HepG2 (cell line): ENCODE measurements around the gene TJP1. TPM values are rescaled to one million over a fixed set of nuclear protein-coding genes. Genes with fewer than 3 reads are reported as not detected.

Source experiments
- ATF1 ChIP-seq: IDR thresholded peaks from 2 replicates; pipeline ENCODE4 v1.6.1; 2016; ENCODE audit warnings: mild to moderate bottlenecking, control low read depth
- BORCS8-MEF2B ChIP-seq: sonication (generic); formaldehyde crosslinking; IDR thresholded peaks from 2 replicates; pipeline ENCODE4 v1.8.0; 2022; ENCODE audit warnings: mild to moderate bottlenecking, missing genetic modification reagents
- EZH2 ChIP-seq: conservative IDR thresholded peaks from 2 replicates; pipeline ENCODE4 v1.6.1; 2012; ENCODE audit warnings: mild to moderate bottlenecking, low read depth, low read length, moderate library complexity
- FOXP1 ChIP-seq, 2 experiments: fragments of 450-650 bp in 1 of 2; IDR thresholded peaks; 2 replicates each; pipeline ENCODE4 v1.6.1; 2017 to 2018; ENCODE audit warnings: antibody characterized with exemption in 1 of 2
- HIC2 ChIP-seq: sonication (generic); formaldehyde crosslinking; IDR thresholded peaks from 2 replicates; pipeline ENCODE4 v1.9.0; 2022; ENCODE audit warnings: low read depth, missing genetic modification reagents
- KMT2B ChIP-seq: IDR thresholded peaks from 2 replicates; pipeline ENCODE4 v1.6.1; 2016; ENCODE audit warnings: missing genetic modification reagents, missing compliant biosample characterization
- MLXIP ChIP-seq: sonication (generic); formaldehyde crosslinking; IDR thresholded peaks from 2 replicates; pipeline ENCODE4 v1.9.0; 2021; ENCODE audit warnings: missing genetic modification reagents, borderline replicate concordance
- PCBP1 ChIP-seq: fragments of 200-400 bp; formaldehyde crosslinking; IDR thresholded peaks from 2 replicates; pipeline ENCODE4 v1.6.1; 2017; ENCODE audit warnings: mild to moderate bottlenecking, low read depth, low read length, borderline replicate concordance
- SP1 ChIP-seq, 2 experiments: fragments of 450-650 bp in 1 of 2; sonication (generic) in 1 of 2; formaldehyde crosslinking in 1 of 2; IDR thresholded peaks; 2 replicates each; pipeline versions ENCODE4 v1.4.0 to v1.6.1; 2016 to 2020; ENCODE audit warnings: missing genetic modification reagents in 1 of 2
- TBX3 ChIP-seq: fragments of 450-650 bp; IDR thresholded peaks from 2 replicates; pipeline ENCODE4 v1.6.1; 2017; ENCODE audit warnings: antibody characterized with exemption, mild to moderate bottlenecking, inconsistent platforms, borderline replicate concordance
- TEF ChIP-seq: sonication (generic); formaldehyde crosslinking; IDR thresholded peaks from 2 replicates; pipeline ENCODE4 v1.5.0; 2020; ENCODE audit warnings: missing genetic modification reagents
- THAP9 ChIP-seq: sonication (generic); formaldehyde crosslinking; IDR thresholded peaks from 2 replicates; pipeline ENCODE4; 2020; ENCODE audit warnings: missing genetic modification reagents, mild to moderate bottlenecking, borderline replicate concordance
- TRIM24 ChIP-seq: sonication (generic); formaldehyde crosslinking; IDR thresholded peaks from 2 replicates; pipeline ENCODE4 v1.8.0; 2022; ENCODE audit warnings: mild to moderate bottlenecking, missing genetic modification reagents
- ZKSCAN8 ChIP-seq: IDR thresholded peaks from 2 replicates; pipeline ENCODE4 v1.6.1; 2016; ENCODE audit warnings: borderline replicate concordance, missing genetic modification reagents, missing compliant biosample characterization
- ZMYM4 ChIP-seq: sonication (generic); formaldehyde crosslinking; IDR thresholded peaks from 2 replicates; pipeline ENCODE4 v1.8.1; 2023; ENCODE audit warnings: mild to moderate bottlenecking, missing genetic modification reagents
- ZNF20 ChIP-seq: sonication (generic); formaldehyde crosslinking; IDR thresholded peaks from 2 replicates; pipeline ENCODE4 v1.4.0; 2020; ENCODE audit warnings: mild to moderate bottlenecking, moderate library complexity, missing genetic modification reagents
- ZNF264 ChIP-seq: sonication (generic); formaldehyde crosslinking; IDR thresholded peaks from 2 replicates; pipeline ENCODE4 v1.4.0; 2020; ENCODE audit warnings: missing genetic modification reagents
- ZNF292 ChIP-seq: sonication (generic); formaldehyde crosslinking; IDR thresholded peaks from 2 replicates; pipeline ENCODE4 v1.8.1; 2022; ENCODE audit warnings: mild to moderate bottlenecking, low read depth, missing genetic modification reagents, borderline replicate concordance
- ZNF296 ChIP-seq: sonication (generic); formaldehyde crosslinking; conservative IDR thresholded peaks from 2 replicates; pipeline ENCODE4 v1.5.0; 2020; ENCODE audit warnings: mild to moderate bottlenecking, missing genetic modification reagents
- ZNF549 ChIP-seq: sonication (generic); formaldehyde crosslinking; IDR thresholded peaks from 2 replicates; pipeline ENCODE4 v1.5.0; 2020; ENCODE audit warnings: missing genetic modification reagents
- ZNF556 ChIP-seq: sonication (generic); formaldehyde crosslinking; IDR thresholded peaks from 2 replicates; pipeline ENCODE4 v1.4.0; 2020; ENCODE audit warnings: mild to moderate bottlenecking, missing genetic modification reagents, borderline replicate concordance
- ZNF605 ChIP-seq: sonication (generic); formaldehyde crosslinking; IDR thresholded peaks from 2 replicates; pipeline ENCODE4 v1.8.0; 2022; ENCODE audit warnings: mild to moderate bottlenecking, missing genetic modification reagents
- polyA plus RNA-seq, 8 experiments: library from polyadenylated mRNA; depleted of rRNA in 3 of 8; stranded (reverse) in 7 of 8; unstranded in 1 of 8; fragments of >200 nt; fragmentation: Illumina TruSeq in 4 of 8; extraction: Trizol in 4 of 8; gene quantifications; 2 replicates each; pipeline versions ENCODE4 v1.2.1 to v1.2.3, GENCODE V29; 2011 to 2016; ENCODE audit warnings: low read depth in 4 of 8, missing spikeins in 1 of 8, mixed read lengths in 1 of 8; ENCODE audit not compliant: insufficient read depth in 1 of 8
- total RNA-seq, 5 experiments: library from RNA; depleted of rRNA; stranded (reverse); fragments of >200 nt; fragmentation: Illumina TruSeq; extraction: Trizol; gene quantifications; 2 replicates each; pipeline ENCODE4 v1.2.3, GENCODE V29; 2016; ENCODE audit warnings: low read depth in 1 of 5

Gene TJP1
- total and polyA plus RNA-seq, 2 of the 13 experiments (the other 11 are each of a cell fraction or from before 2014, with no cell fraction given) = 25.9 to 27.1 TPM

- TF ChIP-seq ZKSCAN8 (CRISPR knock-in tag) (no peak), THAP9 (CRISPR knock-in tag) (no peak), FOXP1 (IDR thresholded peaks at IDR 0.05) (no peak), FOXP1 (CRISPR knock-in tag; IDR thresholded peaks at IDR 0.05) (no peak), MLXIP (CRISPR knock-in tag) (no peak), EZH2 (no peak), PCBP1 (no peak), ZNF549 (CRISPR knock-in tag) (no peak), HIC2 (CRISPR knock-in tag) (no peak), BORCS8-MEF2B (0 out of 2 replicates have a peak, but pooled peaks have one; percentile 37), ZNF292 (no peak), KMT2B (no peak), TEF (CRISPR knock-in tag) (no peak), ZNF264 (CRISPR knock-in tag) (no peak), SP1 (IDR thresholded peaks at IDR 0.05) (no peak), SP1 (CRISPR knock-in tag; IDR thresholded peaks at IDR 0.05) (no peak), ZNF20 (CRISPR knock-in tag) (no peak), ATF1 (CRISPR knock-in tag) (no peak), ZNF605 (CRISPR knock-in tag) (no peak), TRIM24 (no peak), ZMYM4 (CRISPR knock-in tag) (no peak), ZNF296 (no peak), TBX3 (no peak), ZNF556 (CRISPR knock-in tag) (no peak)
Measured at GRCh38 chr15:29674661-29675533, 147.4 kb downstream of the TJP1 start (continued).
